GM23338 (cell line): ENCODE results near the gene NRP2. TPM values are rescaled to one million over a fixed set of nuclear protein-coding genes. Genes with fewer than 3 reads are reported as not detected.

ENCODE experiments used
- ATAC-seq: fragments of 200-7000 bp; cut with Tn5 transposase; 3 replicates; pipeline ENCODE4 v1.9.1; 2020
- DNase-seq: peaks from one replicate; pipeline ENCODE4 v3.0.0-alpha.2; 2015; ENCODE audit warnings: low spot score
- H2AFZ ChIP-seq: fragments of 200-600 bp; sonication (generic); 2 replicates; pipeline ENCODE4 v1.8.0; 2016; ENCODE audit warnings: antibody characterized with exemption, mild to moderate bottlenecking, moderate library complexity
- H3F3A ChIP-seq: fragments of 200-600 bp; sonication (generic); replicated peaks from 2 replicates; pipeline ENCODE4 v1.8.0; 2017; ENCODE audit warnings: antibody characterized with exemption, mixed run types, low read depth
- H3K27ac ChIP-seq: fragments of 200-600 bp; sonication (generic); 2 replicates; pipeline ENCODE4 v1.6.1; 2016; ENCODE audit warnings: low read depth
- H3K27me3 ChIP-seq: fragments of 200-600 bp; sonication (generic); 2 replicates; pipeline ENCODE4 v1.8.0; 2016; ENCODE audit warnings: mild to moderate bottlenecking, mixed run types, moderate library complexity; ENCODE audit not compliant: insufficient read depth
- H3K36me3 ChIP-seq: fragments of 200-600 bp; sonication (generic); 2 replicates; pipeline ENCODE4 v1.8.0; 2016; ENCODE audit warnings: mild to moderate bottlenecking; ENCODE audit not compliant: insufficient read depth
- H3K4me1 ChIP-seq: fragments of 200-600 bp; sonication (generic); 2 replicates; pipeline ENCODE4 v1.8.0; 2016; ENCODE audit warnings: mild to moderate bottlenecking, moderate library complexity; ENCODE audit not compliant: insufficient read depth
- H3K4me2 ChIP-seq: fragments of 200-600 bp; sonication (generic); 2 replicates; pipeline ENCODE4 v1.7.1; 2017; ENCODE audit warnings: mixed run types
- H3K4me3 ChIP-seq: fragments of 200-600 bp; sonication (generic); 2 replicates; pipeline ENCODE4 v1.6.1; 2016; ENCODE audit warnings: mixed run types
- H3K79me2 ChIP-seq: fragments of 200-600 bp; sonication (generic); replicated peaks from 2 replicates; pipeline ENCODE4 v1.8.0; 2017; ENCODE audit warnings: mild to moderate bottlenecking; ENCODE audit not compliant: insufficient read depth
- H3K9me2 ChIP-seq: fragments of 200-600 bp; sonication (generic); 2 replicates; pipeline ENCODE4 v1.8.0; 2017; ENCODE audit not compliant: insufficient read depth
- H4K20me1 ChIP-seq: fragments of 200-600 bp; sonication (generic); replicated peaks from 2 replicates; pipeline ENCODE4 v1.8.0; 2017; ENCODE audit warnings: mild to moderate bottlenecking; ENCODE audit not compliant: insufficient read depth
- H3K27ac Mint-ChIP-seq: 2 replicates; pipeline ENCODE4 v1.8.0; 2020; ENCODE audit warnings: inconsistent platforms, mild to moderate bottlenecking, moderate library complexity, mixed read lengths
- H3K27me3 Mint-ChIP-seq: 3 replicates; pipeline ENCODE4 v1.8.0; 2022; ENCODE audit warnings: low read depth, mild to moderate bottlenecking, moderate library complexity, mixed read lengths, inconsistent platforms; ENCODE audit not compliant: insufficient read depth, poor library complexity
- H3K36me3 Mint-ChIP-seq: 3 replicates; pipeline ENCODE4 v1.8.0; 2021; ENCODE audit warnings: low read depth, mild to moderate bottlenecking, inconsistent platforms, moderate library complexity, mixed read lengths
- H3K4me1 Mint-ChIP-seq: 3 replicates; pipeline ENCODE4 v1.8.0; 2020; ENCODE audit warnings: mild to moderate bottlenecking, inconsistent platforms, mixed read lengths
- H3K4me3 Mint-ChIP-seq: 3 replicates; pipeline ENCODE4 v1.8.0; 2021; ENCODE audit warnings: moderate library complexity, mild to moderate bottlenecking, inconsistent platforms, mixed read lengths
- H3K9me3 Mint-ChIP-seq: 3 replicates; pipeline ENCODE4 v1.8.0; 2020; ENCODE audit warnings: moderate library complexity, mild to moderate bottlenecking, inconsistent platforms, mixed read lengths
- CREB1 ChIP-seq: fragments of 250-450 bp; sonication (Bioruptor Pico); IDR thresholded peaks from 2 replicates; pipeline ENCODE4 v1.5.0; 2020; ENCODE audit warnings: low read depth, mild to moderate bottlenecking, moderate library complexity
- EZH2 ChIP-seq: fragments of 200-600 bp; sonication (generic); IDR thresholded peaks from one replicate; pipeline ENCODE4 v1.8.0; 2017; ENCODE audit warnings: antibody characterized with exemption, mild to moderate bottlenecking, low read depth; ENCODE audit not compliant: unreplicated experiment
- EZH2phosphoT487 ChIP-seq: fragments of 200-600 bp; sonication (generic); IDR thresholded peaks from one replicate; pipeline ENCODE4 v1.8.1; 2018; ENCODE audit warnings: antibody characterized with exemption; ENCODE audit not compliant: unreplicated experiment
- JUNB ChIP-seq: IDR thresholded peaks from one replicate; pipeline ENCODE4 v1.6.1; 2016; ENCODE audit warnings: antibody characterized with exemption; ENCODE audit not compliant: unreplicated experiment
- NANOG ChIP-seq: IDR thresholded peaks from 2 replicates; pipeline ENCODE4 v1.6.1; 2016; ENCODE audit warnings: antibody characterized with exemption, borderline replicate concordance
- POLR2AphosphoS5 ChIP-seq: IDR thresholded peaks from 2 replicates; pipeline ENCODE4 v1.6.1; 2016; ENCODE audit warnings: antibody characterized with exemption, low read depth
- STAT1 ChIP-seq: IDR thresholded peaks from one replicate; pipeline ENCODE4 v1.6.1; 2016; ENCODE audit warnings: antibody characterized with exemption; ENCODE audit not compliant: unreplicated experiment
- ZNF114 ChIP-seq: fragments of 250-450 bp; sonication (Bioruptor Pico); IDR thresholded peaks from 2 replicates; pipeline ENCODE4 v1.5.0; 2020; ENCODE audit warnings: mild to moderate bottlenecking, moderate library complexity
- ZNF331 ChIP-seq: fragments of 250-450 bp; sonication (Bioruptor Pico); IDR thresholded peaks from 2 replicates; pipeline ENCODE4 v1.5.0; 2020; ENCODE audit warnings: low read depth, mild to moderate bottlenecking, moderate library complexity
- polyA plus RNA-seq: library from polyadenylated mRNA; unstranded; fragments of >200 nt; fragmentation: Nextera tagmentation; extraction: Ambion mirVana; gene quantifications from 2 replicates; pipeline ENCODE4 v1.2.1, GENCODE V29; 2016
- total RNA-seq: library from RNA; depleted of rRNA; stranded (reverse); fragments of >200 nt; shearing (Covaris generic); gene quantifications from 2 replicates; pipeline ENCODE4 v1.2.3, GENCODE V29; 2014
- TF ChIP-seq, protein P1 (sequence below): fragments of 250-450 bp; sonication (Bioruptor Pico); IDR thresholded peaks from 2 replicates; pipeline ENCODE4 v1.5.0; 2020; ENCODE audit warnings: mild to moderate bottlenecking, moderate library complexity
- TF ChIP-seq, protein P2 (sequence below): IDR thresholded peaks from one replicate; pipeline ENCODE4 v1.6.1; 2018; ENCODE audit warnings: antibody characterized with exemption; ENCODE audit not compliant: unreplicated experiment
- TF ChIP-seq, protein P3 (sequence below): IDR thresholded peaks from 2 replicates; pipeline ENCODE4 v1.6.1; 2016; ENCODE audit warnings: antibody characterized with exemption
- TF ChIP-seq, protein P4 (sequence below), 2 experiments: fragments of 200-600 bp in 1 of 2; sonication (generic) in 1 of 2; conservative IDR thresholded peaks; 2 replicates each; pipeline versions ENCODE4 v1.5.1 to v1.6.1; 2016 to 2017; ENCODE audit warnings: antibody characterized with exemption in 2 of 2, low read depth in 2 of 2, mild to moderate bottlenecking in 2 of 2, moderate library complexity in 1 of 2

The NRP2 gene
- total and polyA plus RNA-seq, 2 experiments from 2014 or later: 18.4 to 22.0 TPM

DNA sequence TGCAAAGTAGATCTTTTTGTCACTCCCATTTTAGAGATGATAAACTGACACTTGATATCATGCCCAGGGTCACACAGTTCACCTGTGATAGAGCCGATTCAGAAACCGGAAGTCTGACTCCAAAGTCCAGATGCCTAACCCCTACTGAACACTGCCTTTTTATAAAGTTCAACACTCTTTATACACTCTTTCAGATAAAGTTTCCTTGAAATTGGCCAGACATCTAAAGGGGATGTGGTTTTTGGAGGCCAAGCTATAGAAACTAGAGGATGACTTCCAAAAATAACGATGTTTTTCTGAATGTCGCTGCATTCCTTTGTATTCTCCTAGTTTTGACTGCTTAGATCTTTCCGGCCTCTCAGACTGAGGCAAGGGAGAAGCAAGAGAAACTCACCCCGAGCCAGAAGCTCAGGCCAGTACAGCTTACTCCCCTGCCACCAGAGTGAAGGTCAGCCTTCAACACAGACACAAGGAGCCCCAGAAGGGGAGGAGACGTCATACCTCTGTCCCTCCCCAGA, 61.8 kb downstream of the NRP2 start:
- peaks cover 12% of the 10 kb centered on the region for H3K4me1 ChIP-seq
- TF ChIP-seq STAT1 (no peak), ZNF331 (CRISPR knock-in tag) (no peak), EZH2 (no peak), CREB1 (no peak), POLR2AphosphoS5 (no peak), ZNF114 (CRISPR knock-in tag) (no peak), JUNB (no peak), EZH2phosphoT487 (no peak), NANOG (no peak)
- TF ChIP-seq, protein P1, sequence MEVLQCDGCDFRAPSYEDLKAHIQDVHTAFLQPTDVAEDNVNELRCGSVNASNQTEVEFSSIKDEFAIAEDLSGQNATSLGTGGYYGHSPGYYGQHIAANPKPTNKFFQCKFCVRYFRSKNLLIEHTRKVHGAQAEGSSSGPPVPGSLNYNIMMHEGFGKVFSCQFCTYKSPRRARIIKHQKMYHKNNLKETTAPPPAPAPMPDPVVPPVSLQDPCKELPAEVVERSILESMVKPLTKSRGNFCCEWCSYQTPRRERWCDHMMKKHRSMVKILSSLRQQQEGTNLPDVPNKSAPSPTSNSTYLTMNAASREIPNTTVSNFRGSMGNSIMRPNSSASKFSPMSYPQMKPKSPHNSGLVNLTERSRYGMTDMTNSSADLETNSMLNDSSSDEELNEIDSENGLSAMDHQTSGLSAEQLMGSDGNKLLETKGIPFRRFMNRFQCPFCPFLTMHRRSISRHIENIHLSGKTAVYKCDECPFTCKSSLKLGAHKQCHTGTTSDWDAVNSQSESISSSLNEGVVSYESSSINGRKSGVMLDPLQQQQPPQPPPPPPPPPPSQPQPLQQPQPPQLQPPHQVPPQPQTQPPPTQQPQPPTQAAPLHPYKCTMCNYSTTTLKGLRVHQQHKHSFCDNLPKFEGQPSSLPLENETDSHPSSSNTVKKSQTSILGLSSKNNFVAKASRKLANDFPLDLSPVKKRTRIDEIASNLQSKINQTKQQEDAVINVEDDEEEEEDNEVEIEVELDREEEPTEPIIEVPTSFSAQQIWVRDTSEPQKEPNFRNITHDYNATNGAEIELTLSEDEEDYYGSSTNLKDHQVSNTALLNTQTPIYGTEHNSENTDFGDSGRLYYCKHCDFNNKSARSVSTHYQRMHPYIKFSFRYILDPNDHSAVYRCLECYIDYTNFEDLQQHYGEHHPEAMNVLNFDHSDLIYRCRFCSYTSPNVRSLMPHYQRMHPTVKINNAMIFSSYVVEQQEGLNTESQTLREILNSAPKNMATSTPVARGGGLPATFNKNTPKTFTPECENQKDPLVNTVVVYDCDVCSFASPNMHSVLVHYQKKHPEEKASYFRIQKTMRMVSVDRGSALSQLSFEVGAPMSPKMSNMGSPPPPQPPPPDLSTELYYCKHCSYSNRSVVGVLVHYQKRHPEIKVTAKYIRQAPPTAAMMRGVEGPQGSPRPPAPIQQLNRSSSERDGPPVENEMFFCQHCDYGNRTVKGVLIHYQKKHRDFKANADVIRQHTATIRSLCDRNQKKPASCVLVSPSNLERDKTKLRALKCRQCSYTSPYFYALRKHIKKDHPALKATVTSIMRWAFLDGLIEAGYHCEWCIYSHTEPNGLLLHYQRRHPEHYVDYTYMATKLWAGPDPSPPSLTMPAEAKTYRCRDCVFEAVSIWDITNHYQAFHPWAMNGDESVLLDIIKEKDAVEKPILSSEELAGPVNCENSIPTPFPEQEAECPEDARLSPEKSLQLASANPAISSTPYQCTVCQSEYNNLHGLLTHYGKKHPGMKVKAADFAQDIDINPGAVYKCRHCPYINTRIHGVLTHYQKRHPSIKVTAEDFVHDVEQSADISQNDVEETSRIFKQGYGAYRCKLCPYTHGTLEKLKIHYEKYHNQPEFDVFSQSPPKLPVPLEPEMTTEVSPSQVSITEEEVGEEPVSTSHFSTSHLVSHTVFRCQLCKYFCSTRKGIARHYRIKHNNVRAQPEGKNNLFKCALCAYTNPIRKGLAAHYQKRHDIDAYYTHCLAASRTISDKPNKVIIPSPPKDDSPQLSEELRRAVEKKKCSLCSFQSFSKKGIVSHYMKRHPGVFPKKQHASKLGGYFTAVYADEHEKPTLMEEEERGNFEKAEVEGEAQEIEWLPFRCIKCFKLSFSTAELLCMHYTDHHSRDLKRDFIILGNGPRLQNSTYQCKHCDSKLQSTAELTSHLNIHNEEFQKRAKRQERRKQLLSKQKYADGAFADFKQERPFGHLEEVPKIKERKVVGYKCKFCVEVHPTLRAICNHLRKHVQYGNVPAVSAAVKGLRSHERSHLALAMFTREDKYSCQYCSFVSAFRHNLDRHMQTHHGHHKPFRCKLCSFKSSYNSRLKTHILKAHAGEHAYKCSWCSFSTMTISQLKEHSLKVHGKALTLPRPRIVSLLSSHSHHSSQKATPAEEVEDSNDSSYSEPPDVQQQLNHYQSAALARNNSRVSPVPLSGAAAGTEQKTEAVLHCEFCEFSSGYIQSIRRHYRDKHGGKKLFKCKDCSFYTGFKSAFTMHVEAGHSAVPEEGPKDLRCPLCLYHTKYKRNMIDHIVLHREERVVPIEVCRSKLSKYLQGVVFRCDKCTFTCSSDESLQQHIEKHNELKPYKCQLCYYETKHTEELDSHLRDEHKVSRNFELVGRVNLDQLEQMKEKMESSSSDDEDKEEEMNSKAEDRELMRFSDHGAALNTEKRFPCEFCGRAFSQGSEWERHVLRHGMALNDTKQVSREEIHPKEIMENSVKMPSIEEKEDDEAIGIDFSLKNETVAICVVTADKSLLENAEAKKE (CRISPR knock-in tag): no peak
- TF ChIP-seq, protein P2, sequence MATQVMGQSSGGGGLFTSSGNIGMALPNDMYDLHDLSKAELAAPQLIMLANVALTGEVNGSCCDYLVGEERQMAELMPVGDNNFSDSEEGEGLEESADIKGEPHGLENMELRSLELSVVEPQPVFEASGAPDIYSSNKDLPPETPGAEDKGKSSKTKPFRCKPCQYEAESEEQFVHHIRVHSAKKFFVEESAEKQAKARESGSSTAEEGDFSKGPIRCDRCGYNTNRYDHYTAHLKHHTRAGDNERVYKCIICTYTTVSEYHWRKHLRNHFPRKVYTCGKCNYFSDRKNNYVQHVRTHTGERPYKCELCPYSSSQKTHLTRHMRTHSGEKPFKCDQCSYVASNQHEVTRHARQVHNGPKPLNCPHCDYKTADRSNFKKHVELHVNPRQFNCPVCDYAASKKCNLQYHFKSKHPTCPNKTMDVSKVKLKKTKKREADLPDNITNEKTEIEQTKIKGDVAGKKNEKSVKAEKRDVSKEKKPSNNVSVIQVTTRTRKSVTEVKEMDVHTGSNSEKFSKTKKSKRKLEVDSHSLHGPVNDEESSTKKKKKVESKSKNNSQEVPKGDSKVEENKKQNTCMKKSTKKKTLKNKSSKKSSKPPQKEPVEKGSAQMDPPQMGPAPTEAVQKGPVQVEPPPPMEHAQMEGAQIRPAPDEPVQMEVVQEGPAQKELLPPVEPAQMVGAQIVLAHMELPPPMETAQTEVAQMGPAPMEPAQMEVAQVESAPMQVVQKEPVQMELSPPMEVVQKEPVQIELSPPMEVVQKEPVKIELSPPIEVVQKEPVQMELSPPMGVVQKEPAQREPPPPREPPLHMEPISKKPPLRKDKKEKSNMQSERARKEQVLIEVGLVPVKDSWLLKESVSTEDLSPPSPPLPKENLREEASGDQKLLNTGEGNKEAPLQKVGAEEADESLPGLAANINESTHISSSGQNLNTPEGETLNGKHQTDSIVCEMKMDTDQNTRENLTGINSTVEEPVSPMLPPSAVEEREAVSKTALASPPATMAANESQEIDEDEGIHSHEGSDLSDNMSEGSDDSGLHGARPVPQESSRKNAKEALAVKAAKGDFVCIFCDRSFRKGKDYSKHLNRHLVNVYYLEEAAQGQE: no peak
- TF ChIP-seq, protein P3, sequence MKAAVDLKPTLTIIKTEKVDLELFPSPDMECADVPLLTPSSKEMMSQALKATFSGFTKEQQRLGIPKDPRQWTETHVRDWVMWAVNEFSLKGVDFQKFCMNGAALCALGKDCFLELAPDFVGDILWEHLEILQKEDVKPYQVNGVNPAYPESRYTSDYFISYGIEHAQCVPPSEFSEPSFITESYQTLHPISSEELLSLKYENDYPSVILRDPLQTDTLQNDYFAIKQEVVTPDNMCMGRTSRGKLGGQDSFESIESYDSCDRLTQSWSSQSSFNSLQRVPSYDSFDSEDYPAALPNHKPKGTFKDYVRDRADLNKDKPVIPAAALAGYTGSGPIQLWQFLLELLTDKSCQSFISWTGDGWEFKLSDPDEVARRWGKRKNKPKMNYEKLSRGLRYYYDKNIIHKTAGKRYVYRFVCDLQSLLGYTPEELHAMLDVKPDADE: no peak
- TF ChIP-seq, protein P4, sequence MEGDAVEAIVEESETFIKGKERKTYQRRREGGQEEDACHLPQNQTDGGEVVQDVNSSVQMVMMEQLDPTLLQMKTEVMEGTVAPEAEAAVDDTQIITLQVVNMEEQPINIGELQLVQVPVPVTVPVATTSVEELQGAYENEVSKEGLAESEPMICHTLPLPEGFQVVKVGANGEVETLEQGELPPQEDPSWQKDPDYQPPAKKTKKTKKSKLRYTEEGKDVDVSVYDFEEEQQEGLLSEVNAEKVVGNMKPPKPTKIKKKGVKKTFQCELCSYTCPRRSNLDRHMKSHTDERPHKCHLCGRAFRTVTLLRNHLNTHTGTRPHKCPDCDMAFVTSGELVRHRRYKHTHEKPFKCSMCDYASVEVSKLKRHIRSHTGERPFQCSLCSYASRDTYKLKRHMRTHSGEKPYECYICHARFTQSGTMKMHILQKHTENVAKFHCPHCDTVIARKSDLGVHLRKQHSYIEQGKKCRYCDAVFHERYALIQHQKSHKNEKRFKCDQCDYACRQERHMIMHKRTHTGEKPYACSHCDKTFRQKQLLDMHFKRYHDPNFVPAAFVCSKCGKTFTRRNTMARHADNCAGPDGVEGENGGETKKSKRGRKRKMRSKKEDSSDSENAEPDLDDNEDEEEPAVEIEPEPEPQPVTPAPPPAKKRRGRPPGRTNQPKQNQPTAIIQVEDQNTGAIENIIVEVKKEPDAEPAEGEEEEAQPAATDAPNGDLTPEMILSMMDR (conservative IDR thresholded peaks at IDR 0.05; ENCODE audit: low read depth in 2 of 2): no peak
- Mint-ChIP-seq H3K4me1 (peaks cover 21% of the 10 kb centered on the region), H3K9me3 (no peaks in the 10 kb centered on the region), H3K27ac (no peak overlapping the region), H3K27me3 (no peaks in the 10 kb centered on the region), H3K36me3 (peaks cover 53% of the 10 kb centered on the region), H3K4me3 (no peak overlapping the region)
- no peak for DNase-seq
- no peaks in the 10 kb centered on the region for H4K20me1 ChIP-seq
- no peak overlapping the region for H2AFZ ChIP-seq
- H3K4me2 ChIP-seq: no peak overlapping the region
- H3K36me3 ChIP-seq: no peaks in the 10 kb centered on the region
- H3K27ac ChIP-seq: no peak overlapping the region
- H3K4me3 ChIP-seq: no peak overlapping the region
- H3K27me3 ChIP-seq: no peaks in the 10 kb centered on the region
- ATAC-seq: no peak
- H3F3A ChIP-seq: no peaks in the 10 kb centered on the region
- peaks cover 2% of the 10 kb centered on the region; the same call in 1 of the 2 replicates for H3K9me2 ChIP-seq
- H3K79me2 ChIP-seq: no peaks in the 10 kb centered on the region
